IgD-negative memory B cell (primary cell): Measurements from ENCODE around the gene ADAMTS14. TPM values are rescaled to one million over a fixed set of nuclear protein-coding genes. Genes with fewer than 3 reads are reported as not detected.
A peak's percentile ranks its signal among the peaks of the same experiment; 100 is the strongest.
"Not testable (repeated sequence)": the region's sequence is repeated elsewhere in the genome, so short reads cannot be mapped to it uniquely, and the experiment has no call there.

ENCODE experiments used
- H3K27ac Mint-ChIP-seq, 3 donors: one replicate each; pipeline ENCODE4 v1.8.0; 2020 to 2022; ENCODE audit warnings: mild to moderate bottlenecking in 3 of 3, mixed read lengths in 3 of 3, moderate library complexity in 1 of 3
- H3K27me3 Mint-ChIP-seq: one replicate; pipeline ENCODE4 v1.8.0; 2021; ENCODE audit warnings: mixed read lengths
- H3K36me3 Mint-ChIP-seq: one replicate; pipeline ENCODE4 v1.8.0; 2020; ENCODE audit warnings: mild to moderate bottlenecking, mixed read lengths
- H3K4me1 Mint-ChIP-seq, 3 donors: one replicate each; pipeline ENCODE4 v1.8.0; 2020 to 2022; ENCODE audit warnings: mixed read lengths in 3 of 3, mild to moderate bottlenecking in 1 of 3
- H3K4me3 Mint-ChIP-seq, 4 donors: one replicate each; pipeline ENCODE4 v1.8.0; 2020 to 2022; ENCODE audit warnings: mild to moderate bottlenecking in 4 of 4, mixed read lengths in 4 of 4, moderate library complexity in 3 of 4
- H3K9me3 Mint-ChIP-seq, 3 donors: one replicate each; pipeline ENCODE4 v1.8.0; 2020 to 2021; ENCODE audit warnings: mixed read lengths in 3 of 3, mild to moderate bottlenecking in 1 of 3
- polyA plus RNA-seq: library from polyadenylated mRNA; unstranded; fragments of 300-500 nt; fragmentation: Illumina TruSeq; gene quantifications from one replicate; pipeline ENCODE4 v1.2.3, GENCODE V29; 2021

ADAMTS14 gene
- polyA plus RNA-seq, 1 donor from 2014 or later = not detected

DNA sequence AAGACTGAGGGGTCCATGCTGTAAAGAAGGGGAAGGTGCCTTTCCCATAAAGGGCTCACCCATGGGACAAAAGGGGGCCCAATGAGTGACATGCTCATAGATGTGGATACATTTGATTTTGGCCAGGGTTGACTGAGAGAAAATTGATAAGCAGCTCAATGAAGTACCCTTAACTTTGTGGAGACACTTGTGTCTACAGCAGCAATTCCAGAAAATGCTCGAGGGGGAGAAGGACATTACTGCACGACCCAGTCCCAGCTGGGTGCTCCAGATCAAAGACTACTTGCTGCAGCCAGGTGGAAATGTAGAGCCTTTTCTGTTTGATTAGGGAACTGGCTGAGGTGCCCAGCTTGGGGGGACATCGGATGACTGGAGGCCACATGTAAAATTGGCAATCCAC, 22.2 kb upstream of the ADAMTS14 start:
- peaks cover 7% of the 10 kb centered on the region for H3K36me3 Mint-ChIP-seq
- no peak overlapping the region for H3K27ac Mint-ChIP-seq

DNA sequence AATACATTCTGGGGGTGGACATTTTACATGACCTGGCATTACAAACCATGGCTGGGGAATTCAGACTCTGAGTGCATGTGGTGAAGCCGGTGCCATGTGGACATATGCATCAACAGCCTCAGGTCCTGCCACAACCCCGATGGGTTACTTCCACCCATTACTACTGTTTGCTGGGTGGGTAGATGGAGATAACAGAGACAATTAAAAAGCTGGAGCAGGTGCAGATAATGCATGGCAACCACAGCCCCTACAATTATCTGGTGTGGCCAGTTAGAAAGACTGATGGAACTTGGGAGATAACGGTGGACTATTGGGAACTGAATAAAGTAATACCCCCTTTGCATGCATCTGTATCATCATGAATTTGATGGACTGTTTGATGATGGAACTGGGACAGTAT, 21.6 kb upstream of the ADAMTS14 start:
- Mint-ChIP-seq H3K36me3 (peaks cover 7% of the 10 kb centered on the region), H3K27me3 (peaks cover 9% of the 10 kb centered on the region), H3K4me3 (no peak overlapping the region), H3K4me1 (no peaks in the 10 kb centered on the region), H3K9me3 (peaks cover 16 to 30% (median 27%) of the 10 kb centered on the region in 3 donors), H3K27ac (peak overlapping the region in 1 of 3 donors; percentile 67)

More for the DNA sequence above, 22.2 kb upstream of the ADAMTS14 start:
- Mint-ChIP-seq H3K4me3 (no peak overlapping the region), H3K27me3 (peaks cover 11% of the 10 kb centered on the region), H3K9me3 (peaks cover 16 to 30% (median 27%) of the 10 kb centered on the region in 3 donors), H3K4me1 (no peaks in the 10 kb centered on the region)

DNA sequence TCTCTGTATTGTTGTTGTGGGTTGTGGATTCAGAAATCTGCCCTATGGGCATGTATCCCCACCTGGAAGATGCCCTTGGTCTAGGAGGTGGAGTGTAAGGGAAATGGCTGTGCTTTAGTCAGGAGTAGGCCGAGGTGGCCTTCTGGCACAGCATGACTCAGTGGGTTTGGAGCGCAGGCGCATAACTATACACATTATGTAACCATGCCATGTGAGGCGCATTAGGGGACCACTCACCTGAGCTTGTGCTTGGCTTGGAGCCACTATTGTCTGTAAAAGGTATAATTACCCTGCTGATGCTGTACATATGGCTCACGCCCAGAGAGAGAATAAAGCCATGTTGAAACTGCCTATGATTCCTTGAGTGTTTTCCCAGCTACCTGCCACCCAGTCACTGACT, 20.6 kb upstream of the ADAMTS14 start:
- Mint-ChIP-seq H3K4me3 (no peak overlapping the region), H3K27ac (no peak overlapping the region), H3K36me3 (peaks cover 7% of the 10 kb centered on the region), H3K27me3 (peaks cover 12% of the 10 kb centered on the region), H3K4me1 (peaks cover 0 to 2% (median 1%) of the 10 kb centered on the region in 3 donors), H3K9me3 (peaks cover 16 to 30% (median 27%) of the 10 kb centered on the region in 3 donors)

DNA sequence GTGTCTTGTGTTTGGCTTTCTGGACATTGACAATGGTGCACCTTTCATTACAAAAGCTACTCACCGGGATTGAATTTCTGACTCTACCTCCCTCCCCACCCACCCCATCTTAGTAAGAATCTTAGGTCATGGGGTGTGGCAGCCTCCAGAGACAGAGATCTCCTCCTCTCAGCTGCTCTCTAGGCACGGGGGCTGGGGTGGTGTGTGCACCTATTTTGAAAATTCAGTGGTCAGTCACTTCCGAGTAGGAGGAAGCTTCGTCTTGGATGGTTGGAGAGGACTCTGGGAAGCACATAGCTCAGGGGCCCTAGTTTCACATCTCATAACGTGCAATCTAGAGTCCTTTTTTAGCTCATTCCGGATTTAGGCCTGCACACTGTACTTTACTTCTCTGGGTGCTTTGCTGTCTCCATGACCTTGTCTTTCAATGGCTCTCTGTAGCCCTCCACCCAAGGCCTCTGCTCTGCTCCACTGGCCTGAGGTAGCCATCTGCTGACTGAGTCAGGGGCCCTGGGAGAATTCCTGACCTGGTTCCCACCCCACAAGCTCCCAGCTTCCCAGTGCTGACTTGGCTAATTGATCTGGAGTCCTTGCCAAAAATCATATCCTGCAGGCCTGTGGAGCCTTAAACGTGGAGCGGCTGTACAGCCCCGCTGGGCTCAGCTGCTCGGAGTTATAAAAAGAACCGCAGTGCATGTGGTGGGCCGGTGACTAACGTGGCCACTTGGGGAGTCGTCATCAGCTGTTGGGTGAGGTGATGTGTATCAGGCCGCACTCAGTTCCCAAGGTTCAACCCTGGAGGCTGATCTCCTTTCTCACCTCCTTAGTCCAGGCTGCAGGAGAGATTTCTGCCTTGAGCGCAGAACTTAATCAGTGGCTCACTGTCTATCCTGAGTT, 19.3 kb upstream of the ADAMTS14 start:
- H3K4me3 Mint-ChIP-seq = peak overlapping the region in 2 of 4 donors; percentile 20 to 24
- peaks cover 0 to 3% (median 2%) of the 10 kb centered on the region in 3 donors for H3K4me1 Mint-ChIP-seq
- H3K27me3 Mint-ChIP-seq = peaks cover 5% of the 10 kb centered on the region
- H3K36me3 Mint-ChIP-seq = peaks cover 7% of the 10 kb centered on the region
- H3K9me3 Mint-ChIP-seq = peaks cover 14 to 26% (median 22%) of the 10 kb centered on the region in 3 donors
- peak overlapping the region in 1 of 3 donors; percentile 41 for H3K27ac Mint-ChIP-seq

DNA sequence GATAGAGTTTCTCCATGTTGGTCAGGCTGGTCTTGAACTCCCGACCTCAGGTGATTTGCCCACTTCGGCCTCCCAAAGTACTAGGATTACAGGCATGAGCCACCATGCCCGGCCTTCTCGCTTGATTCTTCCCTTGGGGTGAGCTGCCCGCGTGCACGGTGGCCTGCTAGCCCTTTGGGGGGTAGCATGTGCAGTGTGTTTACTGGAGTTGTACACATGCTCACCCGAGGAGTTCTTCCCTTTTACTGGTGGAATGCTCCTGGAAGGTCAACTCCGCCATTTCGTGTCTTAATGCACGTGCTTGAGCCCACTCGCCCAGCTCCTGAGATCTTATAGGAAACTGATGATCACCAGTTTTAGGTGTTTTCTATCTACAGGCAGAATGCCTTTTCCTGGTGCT, 17.0 kb upstream of the ADAMTS14 start:
- peaks cover 10% of the 10 kb centered on the region for H3K27me3 Mint-ChIP-seq
- peaks cover 2% of the 10 kb centered on the region for H3K36me3 Mint-ChIP-seq
- H3K27ac Mint-ChIP-seq = no peak overlapping the region
- H3K9me3 Mint-ChIP-seq = peaks cover 10 to 26% (median 22%) of the 10 kb centered on the region in 3 donors
- H3K4me1 Mint-ChIP-seq = peaks cover 0 to 3% (median 2%) of the 10 kb centered on the region in 3 donors
- H3K4me3 Mint-ChIP-seq = no peak overlapping the region

DNA sequence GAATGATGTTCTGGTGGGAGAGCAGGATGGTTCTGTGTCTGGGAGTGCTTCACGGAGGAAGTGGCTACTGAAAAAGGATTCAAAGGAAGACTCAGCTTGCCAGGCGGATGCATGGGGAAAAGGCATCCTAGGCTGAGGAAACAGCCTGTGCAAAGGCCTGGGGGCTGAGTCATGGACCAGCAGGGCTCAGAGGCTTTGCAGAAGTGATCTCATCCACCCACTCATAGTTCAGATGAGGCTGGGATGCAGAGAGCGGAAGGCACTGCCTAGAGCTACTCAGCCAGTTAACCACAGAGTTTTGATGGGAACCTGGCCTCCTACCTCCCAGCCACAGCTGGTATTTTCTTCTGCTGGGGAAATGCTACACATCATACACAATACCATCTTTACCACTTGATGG, 15.8 kb upstream of the ADAMTS14 start:
- Mint-ChIP-seq H3K4me3 (no peak overlapping the region), H3K36me3 (peaks cover 2% of the 10 kb centered on the region), H3K27ac (peak overlapping the region in 1 of 3 donors; percentile 9), H3K9me3 (peaks cover 5 to 20% (median 13%) of the 10 kb centered on the region in 3 donors), H3K27me3 (peaks cover 17% of the 10 kb centered on the region), H3K4me1 (peaks cover 0 to 3% (median 2%) of the 10 kb centered on the region in 3 donors)

DNA sequence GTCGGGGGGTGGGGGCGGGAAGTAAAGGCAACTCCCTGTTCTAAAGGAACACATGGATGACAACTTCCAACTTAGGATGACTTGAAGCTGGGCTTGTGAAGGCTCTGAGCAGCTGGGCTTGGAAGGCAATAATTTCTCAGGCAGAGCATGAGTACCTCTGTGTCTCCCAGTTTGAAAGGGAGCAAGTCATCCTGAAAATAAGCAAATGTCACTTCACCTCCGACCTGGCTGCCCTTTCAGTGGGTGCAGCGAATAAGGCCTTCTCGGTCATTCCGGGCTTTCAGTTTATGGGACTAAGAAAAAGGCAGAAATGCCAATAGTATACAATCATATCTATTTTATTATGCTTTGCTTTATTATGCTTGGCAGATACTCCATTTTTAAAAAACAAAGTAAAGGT, 15.3 kb upstream of the ADAMTS14 start:
- Mint-ChIP-seq H3K36me3 (peaks cover 2% of the 10 kb centered on the region), H3K27ac (no peak overlapping the region)

DNA sequence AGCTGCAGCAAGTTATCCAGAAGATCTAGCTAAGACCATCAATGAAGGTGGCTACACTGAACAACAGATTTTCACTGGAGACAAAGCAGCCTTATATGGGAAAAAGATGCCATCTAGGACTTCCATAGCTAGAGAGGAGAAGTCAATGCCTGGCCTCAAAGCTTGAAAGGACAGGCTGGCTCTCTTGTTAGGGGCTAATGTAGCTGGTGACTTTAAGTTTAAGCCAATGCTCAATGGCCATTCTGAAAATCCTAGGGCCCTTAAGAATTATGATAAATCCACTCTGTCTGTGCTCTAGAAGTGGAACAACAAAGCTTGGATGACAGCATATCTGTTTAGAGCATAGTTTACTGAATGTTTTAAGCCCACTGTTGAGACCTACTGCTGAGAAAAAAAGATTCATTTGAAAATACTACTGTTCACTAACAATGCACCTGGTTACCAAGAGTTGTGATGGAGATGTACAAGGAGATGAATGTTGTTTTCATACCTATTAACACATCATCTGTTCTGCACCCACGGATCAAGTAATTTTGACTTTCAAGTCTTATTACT, 13.6 kb upstream of the ADAMTS14 start:
- Mint-ChIP-seq H3K9me3 (peaks cover 5 to 9% (median 8%) of the 10 kb centered on the region in 3 donors), H3K36me3 (peaks cover 3% of the 10 kb centered on the region), H3K27me3 (peaks cover 24% of the 10 kb centered on the region), H3K4me3 (no peak overlapping the region), H3K27ac (no peak overlapping the region), H3K4me1 (peaks cover 0 to 4% (median 3%) of the 10 kb centered on the region in 3 donors)

More for the DNA sequence above, 15.3 kb upstream of the ADAMTS14 start:
- H3K27me3 Mint-ChIP-seq = peaks cover 21% of the 10 kb centered on the region
- no peak overlapping the region for H3K4me3 Mint-ChIP-seq
- H3K4me1 Mint-ChIP-seq = peaks cover 0 to 3% (median 2%) of the 10 kb centered on the region in 3 donors
- peaks cover 5 to 15% (median 9%) of the 10 kb centered on the region in 3 donors for H3K9me3 Mint-ChIP-seq

DNA sequence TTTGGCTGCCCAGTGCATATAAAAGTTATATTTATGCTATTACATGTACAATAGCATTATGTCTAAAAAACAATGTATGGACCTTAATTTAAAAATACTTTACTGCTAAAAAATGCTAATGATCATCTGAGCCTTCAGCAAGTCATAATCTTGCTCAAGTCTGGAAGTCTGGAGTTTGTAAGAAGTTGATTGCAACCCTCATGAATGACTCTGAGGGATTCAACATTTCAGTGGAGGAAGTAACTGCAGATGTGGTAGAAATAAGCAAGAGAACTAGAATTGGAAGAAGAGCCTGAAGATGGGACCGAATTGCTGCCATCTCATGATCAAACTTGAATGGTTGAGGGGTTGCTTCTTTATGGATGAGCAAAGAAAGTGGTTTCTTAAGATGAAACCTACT, 13.0 kb upstream of the ADAMTS14 start:
- H3K4me3 Mint-ChIP-seq = no peak overlapping the region
- H3K36me3 Mint-ChIP-seq = peaks cover 3% of the 10 kb centered on the region
- H3K27me3 Mint-ChIP-seq = peaks cover 23% of the 10 kb centered on the region
- H3K27ac Mint-ChIP-seq = no peak overlapping the region
- H3K9me3 Mint-ChIP-seq = peaks cover 5 to 9% (median 8%) of the 10 kb centered on the region in 3 donors
- H3K4me1 Mint-ChIP-seq = peaks cover 3 to 4% (median 4%) of the 10 kb centered on the region in 3 donors

DNA sequence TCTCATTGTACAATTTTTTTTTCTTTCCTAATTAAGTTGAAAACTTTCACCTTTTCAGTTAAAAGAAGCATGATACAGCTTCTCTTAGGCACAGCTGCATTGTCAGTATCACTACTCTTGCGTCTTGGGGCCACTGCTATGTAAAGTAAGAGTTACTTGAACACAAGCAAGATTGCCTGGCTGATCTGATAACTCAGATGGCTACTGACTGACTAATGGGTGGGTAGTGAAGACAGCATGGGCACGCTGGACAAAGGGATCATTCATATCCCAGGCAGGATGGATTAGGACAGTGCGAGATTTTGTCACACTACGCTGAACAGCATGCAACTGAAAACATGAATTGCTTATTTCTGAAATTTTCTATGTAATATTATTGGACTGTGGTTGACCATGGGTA, 11.6 kb upstream of the ADAMTS14 start:
- no peak overlapping the region for H3K4me3 Mint-ChIP-seq
- peaks cover 22% of the 10 kb centered on the region for H3K27me3 Mint-ChIP-seq
- peaks cover 5 to 9% (median 8%) of the 10 kb centered on the region in 3 donors for H3K9me3 Mint-ChIP-seq
- peaks cover 10 to 13% (median 12%) of the 10 kb centered on the region in 3 donors for H3K4me1 Mint-ChIP-seq
- peaks cover 3% of the 10 kb centered on the region for H3K36me3 Mint-ChIP-seq
- no peak overlapping the region for H3K27ac Mint-ChIP-seq

DNA sequence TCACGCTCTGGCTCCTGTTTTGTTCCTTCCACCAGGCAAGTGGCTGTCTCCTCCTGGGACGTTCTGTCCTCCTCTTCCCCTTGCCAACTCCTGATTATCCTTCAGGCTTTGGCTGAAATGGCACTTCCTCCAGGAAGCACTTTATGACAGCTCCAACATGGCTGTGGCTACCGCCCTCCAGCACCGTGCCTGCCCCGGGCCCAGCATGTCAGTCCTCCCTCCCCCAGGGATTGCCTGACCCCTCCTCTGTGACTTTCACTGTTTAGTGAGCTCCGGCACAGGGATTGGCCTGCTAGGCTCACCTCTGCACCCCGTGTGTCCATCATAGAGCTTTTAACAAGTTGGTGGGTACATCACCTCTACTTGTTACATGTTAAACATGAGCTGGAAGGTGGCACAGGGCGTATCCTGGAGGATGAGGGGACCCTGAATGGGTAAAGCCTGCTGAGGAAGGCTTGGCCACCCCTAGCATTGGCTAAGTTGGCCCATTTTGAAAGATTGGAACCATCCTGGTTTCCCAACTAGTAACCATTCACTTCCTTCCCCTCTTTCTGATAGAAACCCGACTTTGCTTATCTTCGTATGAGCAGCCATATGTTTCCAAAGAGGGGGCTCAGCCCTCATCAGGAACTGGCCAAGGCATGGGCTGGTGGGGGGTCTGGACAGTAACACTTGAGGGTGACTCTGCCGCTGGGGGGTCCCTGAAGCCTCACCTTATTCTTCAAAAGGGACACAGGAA, 10.5 kb upstream of the ADAMTS14 start:
- peaks cover 19% of the 10 kb centered on the region for H3K27me3 Mint-ChIP-seq
- peaks cover 10 to 11% (median 10%) of the 10 kb centered on the region in 3 donors for H3K4me1 Mint-ChIP-seq
- no peak overlapping the region for H3K4me3 Mint-ChIP-seq
- H3K27ac Mint-ChIP-seq = peak overlapping the region in 1 of 3 donors; percentile 33
- H3K36me3 Mint-ChIP-seq = peaks cover 3% of the 10 kb centered on the region
- H3K9me3 Mint-ChIP-seq = peaks cover 5 to 9% (median 8%) of the 10 kb centered on the region in 3 donors

DNA sequence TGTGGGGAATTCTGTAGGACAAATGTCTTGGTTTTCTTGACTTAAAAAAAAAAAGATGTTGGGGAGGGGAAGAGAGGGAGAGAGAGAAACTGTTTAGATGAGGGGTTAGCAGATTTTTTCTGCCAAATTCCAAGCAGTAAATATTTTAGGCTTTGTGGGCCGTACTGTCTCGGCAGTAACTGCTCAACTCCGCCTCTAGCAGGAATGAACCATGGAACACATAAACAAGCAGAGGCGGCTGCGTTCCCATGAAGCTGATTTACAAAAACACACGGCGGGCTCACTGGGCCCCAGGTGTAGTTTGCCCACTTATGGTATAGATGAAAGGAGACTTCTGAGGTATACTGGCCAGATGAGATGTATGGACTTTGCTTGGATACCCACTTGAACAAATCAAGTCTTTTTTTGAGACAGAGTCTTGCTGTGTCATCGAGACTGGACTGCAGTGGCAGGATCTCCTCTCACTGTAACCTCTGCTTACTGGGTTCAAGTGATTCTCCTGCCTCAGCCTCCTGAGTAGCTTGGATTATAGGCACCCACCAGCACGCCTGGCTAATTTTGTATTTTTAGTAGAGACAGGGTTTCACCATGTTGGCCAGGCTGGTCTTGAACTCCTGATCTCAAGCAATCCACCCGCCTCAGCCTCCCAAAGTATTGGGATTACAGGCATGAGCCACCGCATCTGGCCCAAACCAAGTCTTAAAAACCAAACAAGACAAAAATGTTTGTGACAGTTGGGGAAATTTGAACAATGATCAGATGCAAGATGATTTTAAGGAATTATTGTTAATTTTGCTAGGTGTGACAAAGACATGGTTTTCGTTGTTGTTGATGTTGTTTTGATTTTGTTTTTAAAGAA, 9.7 kb upstream of the ADAMTS14 start:
- Mint-ChIP-seq H3K27ac (no peak overlapping the region), H3K4me3 (no peak overlapping the region), H3K9me3 (peaks cover 5 to 9% (median 8%) of the 10 kb centered on the region in 3 donors)

DNA sequence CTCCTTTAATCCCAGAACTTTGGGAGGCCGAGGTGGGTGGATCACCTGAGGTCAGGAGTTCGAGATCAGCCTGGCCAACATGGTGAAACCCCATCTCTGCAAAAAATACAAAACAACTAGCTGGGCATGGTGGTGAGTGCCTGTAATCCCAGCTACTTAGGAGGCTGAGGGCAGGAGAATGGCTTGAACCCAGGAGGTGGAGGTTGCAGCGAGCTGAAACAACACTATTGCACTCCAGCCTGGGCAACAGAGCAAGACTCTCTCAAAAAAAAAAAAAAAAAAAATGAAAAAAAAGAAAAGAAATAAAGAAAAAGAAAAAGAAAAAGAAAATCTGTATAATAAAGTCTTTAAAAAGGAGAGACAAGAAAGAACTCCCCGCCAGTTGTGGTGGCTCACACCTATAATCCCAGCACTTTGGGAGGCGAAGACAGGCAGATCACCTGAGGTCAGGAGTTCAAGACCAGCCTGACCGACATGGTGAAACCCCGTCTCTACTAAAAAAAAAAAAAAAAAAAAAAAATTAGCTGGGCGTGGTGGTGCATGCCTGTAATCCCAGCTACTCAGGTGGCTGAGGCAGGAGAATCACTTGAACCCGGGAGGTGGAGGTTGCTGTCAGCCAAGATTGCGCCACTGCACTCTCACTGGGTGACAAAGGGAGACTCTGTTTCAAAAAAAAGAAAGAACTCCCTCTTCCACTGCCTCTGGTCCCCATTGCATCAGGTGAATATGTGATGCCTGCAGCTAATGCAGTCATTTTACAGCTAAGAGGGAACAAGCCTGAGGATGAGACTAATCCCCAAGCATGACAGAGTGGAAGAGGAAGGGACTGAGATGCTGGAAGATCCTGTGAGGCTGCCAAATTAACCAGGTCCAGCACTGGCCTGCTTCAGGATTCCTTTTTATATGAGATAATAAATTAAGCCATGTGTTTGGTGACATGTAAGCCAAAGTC, 8.6 kb upstream of the ADAMTS14 start:
- H3K27me3 Mint-ChIP-seq = peaks cover 21% of the 10 kb centered on the region
- not testable (repeated sequence) for H3K36me3 Mint-ChIP-seq, H3K4me3 Mint-ChIP-seq
- peaks cover 9 to 14% (median 11%) of the 10 kb centered on the region in 3 donors for H3K4me1 Mint-ChIP-seq
- H3K27ac Mint-ChIP-seq = peak overlapping the region in 1 of 3 donors; percentile 65
- peaks cover 5 to 15% (median 7%) of the 10 kb centered on the region in 3 donors for H3K9me3 Mint-ChIP-seq

More for the DNA sequence above, 9.7 kb upstream of the ADAMTS14 start:
- peaks cover 3% of the 10 kb centered on the region for H3K36me3 Mint-ChIP-seq
- H3K27me3 Mint-ChIP-seq = peaks cover 19% of the 10 kb centered on the region
- peaks cover 9 to 14% (median 11%) of the 10 kb centered on the region in 3 donors for H3K4me1 Mint-ChIP-seq
